H9 (cell line): ENCODE results near the gene CTNS. TPM values are rescaled to one million over a fixed set of nuclear protein-coding genes. Genes with fewer than 3 reads are reported as not detected.

ENCODE experiments used
- DNase-seq: peaks from one replicate; pipeline ENCODE4 v3.0.0-alpha.2; 2017
- H2AFZ ChIP-seq: one replicate; pipeline ENCODE4 v1.6.1; 2013; ENCODE audit warnings: mild to moderate bottlenecking, low read length, control low read depth, moderate library complexity
- H2AK5ac ChIP-seq: 2 replicates; pipeline ENCODE4 v1.6.1; 2013; ENCODE audit warnings: low read length, control low read depth, mixed read lengths; ENCODE audit not compliant: insufficient read length
- H2BK120ac ChIP-seq: one replicate; pipeline ENCODE4 v1.6.1; 2013; ENCODE audit warnings: low read depth, mild to moderate bottlenecking, low read length, control low read depth, inconsistent platforms; ENCODE audit not compliant: poor library complexity, severe bottlenecking
- H2BK12ac ChIP-seq: 2 replicates; pipeline ENCODE4 v1.6.1; 2013; ENCODE audit warnings: low read length, control low read depth, mixed read lengths, low read depth; ENCODE audit not compliant: insufficient read length
- H2BK15ac ChIP-seq: 2 replicates; pipeline ENCODE4 v1.6.1; 2013; ENCODE audit warnings: low read depth, low read length, control low read depth
- H2BK20ac ChIP-seq: one replicate; pipeline ENCODE4 v1.6.1; 2013; ENCODE audit warnings: low read depth, mild to moderate bottlenecking, low read length, control low read depth, inconsistent platforms; ENCODE audit not compliant: poor library complexity, severe bottlenecking
- H2BK5ac ChIP-seq: 2 replicates; pipeline ENCODE4 v1.6.1; 2013; ENCODE audit warnings: low read length, control low read depth, mixed read lengths; ENCODE audit not compliant: insufficient read length
- H3K14ac ChIP-seq: 2 replicates; pipeline ENCODE4 v1.6.1; 2013; ENCODE audit warnings: low read length, control low read depth; ENCODE audit not compliant: insufficient read depth
- H3K18ac ChIP-seq: 2 replicates; pipeline ENCODE4 v1.6.1; 2013; ENCODE audit warnings: low read depth, mild to moderate bottlenecking, mixed read lengths, low read length, control low read depth; ENCODE audit not compliant: insufficient read length
- H3K23ac ChIP-seq: 2 replicates; pipeline ENCODE4 v1.6.1; 2013; ENCODE audit warnings: low read length, control low read depth, mixed read lengths, low read depth; ENCODE audit not compliant: insufficient read length
- H3K23me2 ChIP-seq: 2 replicates; pipeline ENCODE4 v1.6.1; 2013; ENCODE audit warnings: low read depth, mild to moderate bottlenecking, mixed read lengths, low read length, control low read depth; ENCODE audit not compliant: insufficient read length, poor library complexity, severe bottlenecking
- H3K27ac ChIP-seq: 2 replicates; pipeline ENCODE4 v1.5.1; 2013; ENCODE audit warnings: low read length, control low read depth, mixed read lengths, low read depth; ENCODE audit not compliant: insufficient read length
- H3K27me3 ChIP-seq: 2 replicates; pipeline ENCODE4 v1.6.1; 2013; ENCODE audit warnings: low read length, control low read depth, inconsistent platforms; ENCODE audit not compliant: insufficient read depth
- H3K4ac ChIP-seq: 2 replicates; pipeline ENCODE4 v1.6.1; 2013; ENCODE audit warnings: low read depth, mild to moderate bottlenecking, control low read depth, inconsistent platforms, low read length, moderate library complexity
- H3K4me1 ChIP-seq: 2 replicates; pipeline ENCODE4 v1.6.1; 2013; ENCODE audit warnings: low read length, control low read depth, inconsistent platforms; ENCODE audit not compliant: insufficient read depth
- H3K4me2 ChIP-seq: 2 replicates; pipeline ENCODE4 v1.6.1; 2013; ENCODE audit warnings: low read length, control low read depth, mixed read lengths; ENCODE audit not compliant: insufficient read length, insufficient read depth
- H3K56ac ChIP-seq: 2 replicates; pipeline ENCODE4 v1.6.1; 2013; ENCODE audit warnings: low read depth, mild to moderate bottlenecking, mixed read lengths, low read length, control low read depth; ENCODE audit not compliant: insufficient read length
- H3K79me1 ChIP-seq: 2 replicates; pipeline ENCODE4 v1.6.1; 2013; ENCODE audit warnings: low read depth, mild to moderate bottlenecking, moderate library complexity, low read length, control low read depth, inconsistent platforms; ENCODE audit not compliant: insufficient read depth, poor library complexity, severe bottlenecking
- H3K79me2 ChIP-seq: 2 replicates; pipeline ENCODE4 v1.6.1; 2013; ENCODE audit warnings: low read length, control low read depth, inconsistent platforms; ENCODE audit not compliant: insufficient read depth
- H3K9ac ChIP-seq: 2 replicates; pipeline ENCODE4 v1.6.1; 2013; ENCODE audit warnings: low read length, control low read depth, mixed read lengths; ENCODE audit not compliant: insufficient read length; ENCODE audit errors: extremely low read depth
- H3K9me3 ChIP-seq: one replicate; pipeline ENCODE4 v1.6.1; 2013; ENCODE audit warnings: low read depth, low read length, inconsistent platforms; ENCODE audit not compliant: control insufficient read depth
- H3T11ph ChIP-seq: one replicate; pipeline ENCODE4 v1.6.1; 2013; ENCODE audit warnings: mild to moderate bottlenecking, low read length, control low read depth, inconsistent platforms
- H4K20me1 ChIP-seq: one replicate; pipeline ENCODE4 v1.6.1; 2013; ENCODE audit not compliant: control insufficient read depth, insufficient read length, insufficient read depth
- H4K5ac ChIP-seq: 2 replicates; pipeline ENCODE4 v1.6.1; 2013; ENCODE audit warnings: low read depth, mild to moderate bottlenecking, mixed read lengths, low read length, control low read depth; ENCODE audit not compliant: insufficient read length
- H4K8ac ChIP-seq: replicated peaks from 2 replicates; pipeline ENCODE4 v1.6.1; 2013; ENCODE audit warnings: low read length, control low read depth, mixed read lengths, low read depth; ENCODE audit not compliant: insufficient read length
- H4K91ac ChIP-seq: 2 replicates; pipeline ENCODE4 v1.6.1; 2013; ENCODE audit warnings: low read depth, mild to moderate bottlenecking, moderate library complexity, mixed read lengths, low read length, control low read depth; ENCODE audit not compliant: insufficient read length
- H3K27ac Mint-ChIP-seq, 3 experiments: 2 replicates in 2 of 3; 3 replicates in 1 of 3; pipeline ENCODE4 v1.8.0; 2020 to 2021; ENCODE audit warnings: mixed read lengths in 3 of 3, mild to moderate bottlenecking in 1 of 3, moderate library complexity in 1 of 3
- H3K27me3 Mint-ChIP-seq: 2 replicates; pipeline ENCODE4 v1.8.0; 2021; ENCODE audit warnings: low read depth, mild to moderate bottlenecking, moderate library complexity, mixed read lengths
- H3K36me3 Mint-ChIP-seq, 3 experiments: 2 replicates in 2 of 3; 3 replicates in 1 of 3; pipeline ENCODE4 v1.8.0; 2020 to 2021; ENCODE audit warnings: low read depth in 3 of 3, mixed read lengths in 3 of 3; ENCODE audit not compliant: insufficient read depth in 1 of 3
- H3K4me1 Mint-ChIP-seq, 2 experiments: 2 replicates each; pipeline ENCODE4 v1.8.0; 2020; ENCODE audit warnings: mixed read lengths in 2 of 2
- H3K4me3 Mint-ChIP-seq, 2 experiments: 2 replicates in 1 of 2; 3 replicates in 1 of 2; pipeline ENCODE4 v1.8.0; 2020 to 2021; ENCODE audit warnings: mild to moderate bottlenecking in 2 of 2, mixed read lengths in 2 of 2, moderate library complexity in 1 of 2
- H3K9me3 Mint-ChIP-seq, 2 experiments: 2 replicates in 1 of 2; 3 replicates in 1 of 2; pipeline ENCODE4 v1.8.0; 2020; ENCODE audit warnings: mild to moderate bottlenecking in 2 of 2, mixed read lengths in 2 of 2, moderate library complexity in 1 of 2
- WGBS: extraction: QIAGEN DNeasy Blood & Tissue Kit; methylation state at CpG from one replicate; pipeline ENCODE4 v1.1.7; 2013; ENCODE audit warnings: missing lambda C conversion rate, low lambda C conversion rate, mixed read lengths; ENCODE audit not compliant: insufficient read length; ENCODE audit errors: extremely low coverage; 5-methylcytosine and 5-hydroxymethylcytosine counted together
- total RNA-seq: library from RNA; stranded (reverse); gene quantifications from 2 replicates; pipeline ENCODE4 v1.2.1, GENCODE V29; 2021
- TF ChIP-seq, protein P1 (sequence below): fragments of 200-600 bp; sonication (generic); conservative IDR thresholded peaks from 3 replicates; pipeline ENCODE4 v1.8.0; 2021; ENCODE audit warnings: antibody characterized with exemption, mild to moderate bottlenecking

The CTNS gene
- total RNA-seq, 1 experiment from 2014 or later, result 12.8 TPM

- H3K79me1 ChIP-seq, result no peaks in the 10 kb centered on the region
- Mint-ChIP-seq H3K27me3 (peaks cover 44% of the 10 kb centered on the region), H3K4me3 (peak within 1 kb of the TSS; percentile 73 to 88), H3K9me3 (no peaks in the 10 kb centered on the region; a peak in 1 of 5 replicates), H3K27ac (no peak within 1 kb of the TSS), H3K36me3 (no peaks in the 10 kb centered on the region; a peak in 1 of 7 replicates), H3K4me1 (peaks cover 5 to 13% of the 10 kb centered on the region in 2 experiments)
- H3K27ac ChIP-seq, result no peak within 1 kb of the TSS
- H3K79me2 ChIP-seq, result no peaks in the 10 kb centered on the region
- no peak within 1 kb of the TSS for H3K23ac ChIP-seq
- H3K9ac ChIP-seq, result no peak within 1 kb of the TSS
- H2BK120ac ChIP-seq, result no peak within 1 kb of the TSS
- no peaks in the 10 kb centered on the region for H3K4me1 ChIP-seq
- peak within 1 kb of the TSS; percentile 46 for H3K4me2 ChIP-seq
- peaks cover 3% of the 10 kb centered on the region for H4K20me1 ChIP-seq
- peaks cover 4% of the 10 kb centered on the region for H3K23me2 ChIP-seq
- no peak within 1 kb of the TSS for H2BK12ac ChIP-seq
- H3T11ph ChIP-seq, result no peak within 1 kb of the TSS
- no peak within 1 kb of the TSS for H4K8ac ChIP-seq
- no peaks in the 10 kb centered on the region for H3K9me3 ChIP-seq
- TF ChIP-seq, protein P1, sequence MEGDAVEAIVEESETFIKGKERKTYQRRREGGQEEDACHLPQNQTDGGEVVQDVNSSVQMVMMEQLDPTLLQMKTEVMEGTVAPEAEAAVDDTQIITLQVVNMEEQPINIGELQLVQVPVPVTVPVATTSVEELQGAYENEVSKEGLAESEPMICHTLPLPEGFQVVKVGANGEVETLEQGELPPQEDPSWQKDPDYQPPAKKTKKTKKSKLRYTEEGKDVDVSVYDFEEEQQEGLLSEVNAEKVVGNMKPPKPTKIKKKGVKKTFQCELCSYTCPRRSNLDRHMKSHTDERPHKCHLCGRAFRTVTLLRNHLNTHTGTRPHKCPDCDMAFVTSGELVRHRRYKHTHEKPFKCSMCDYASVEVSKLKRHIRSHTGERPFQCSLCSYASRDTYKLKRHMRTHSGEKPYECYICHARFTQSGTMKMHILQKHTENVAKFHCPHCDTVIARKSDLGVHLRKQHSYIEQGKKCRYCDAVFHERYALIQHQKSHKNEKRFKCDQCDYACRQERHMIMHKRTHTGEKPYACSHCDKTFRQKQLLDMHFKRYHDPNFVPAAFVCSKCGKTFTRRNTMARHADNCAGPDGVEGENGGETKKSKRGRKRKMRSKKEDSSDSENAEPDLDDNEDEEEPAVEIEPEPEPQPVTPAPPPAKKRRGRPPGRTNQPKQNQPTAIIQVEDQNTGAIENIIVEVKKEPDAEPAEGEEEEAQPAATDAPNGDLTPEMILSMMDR, result no peak
- H3K18ac ChIP-seq, result peak within 1 kb of the TSS; percentile 50
- H3K4ac ChIP-seq, result no peak within 1 kb of the TSS
- no peak within 1 kb of the TSS for H2AFZ ChIP-seq
- no peak within 1 kb of the TSS for H2BK5ac ChIP-seq
- DNase-seq, result peak; percentile 84
- no CpG with 5 or more reads among the region's 65 CpGs for WGBS
- H3K27me3 ChIP-seq, result no peaks in the 10 kb centered on the region
- H3K14ac ChIP-seq, result no peak within 1 kb of the TSS
- no peak within 1 kb of the TSS for H3K56ac ChIP-seq
- H4K91ac ChIP-seq, result no peak within 1 kb of the TSS
- no peak within 1 kb of the TSS for H4K5ac ChIP-seq
- no peak within 1 kb of the TSS for H2BK20ac ChIP-seq
- H2AK5ac ChIP-seq, result no peak within 1 kb of the TSS
- no peak within 1 kb of the TSS for H2BK15ac ChIP-seq
These were observed 59.3 kb downstream of the CTNS start, which contains the start of gene P2RX5 for GRCh38 chr17:3695723-3696411. TSS of gene P2RX5 (minus strand) at chr17:3696155. CDS start at chr17:3696005, 150 bp downstream.
